HepG2 (cell line): ENCODE results near the gene ANKRD34C.

Source experiments
- BCLAF1 ChIP-seq: fragments of 450-650 bp; IDR thresholded peaks from 2 replicates; pipeline ENCODE4 v1.6.1; 2017; ENCODE audit warnings: mild to moderate bottlenecking
- CREM ChIP-seq, 2 experiments: sonication (generic) in 1 of 2; formaldehyde crosslinking in 1 of 2; IDR thresholded peaks; 2 replicates each; pipeline versions ENCODE4 v1.4.0 to v1.6.1; 2016 to 2020; ENCODE audit warnings: antibody characterized with exemption in 1 of 2, mild to moderate bottlenecking in 1 of 2, missing genetic modification reagents in 1 of 2
- FOSL1 ChIP-seq: sonication (generic); formaldehyde crosslinking; IDR thresholded peaks from 2 replicates; pipeline ENCODE4 v1.9.0; 2021; ENCODE audit warnings: missing genetic modification reagents, borderline replicate concordance
- FUBP1 ChIP-seq: sonication (generic); formaldehyde crosslinking; IDR thresholded peaks from 2 replicates; pipeline ENCODE4 v1.5.1; 2020; ENCODE audit warnings: missing genetic modification reagents, mild to moderate bottlenecking, borderline replicate concordance
- GZF1 ChIP-seq: sonication (generic); formaldehyde crosslinking; IDR thresholded peaks from 2 replicates; pipeline ENCODE4 v1.5.1; 2020; ENCODE audit warnings: mild to moderate bottlenecking, missing genetic modification reagents
- HDAC2 ChIP-seq: sonication (generic); formaldehyde crosslinking; IDR thresholded peaks from 2 replicates; pipeline ENCODE4 v1.4.0; 2020; ENCODE audit warnings: missing genetic modification reagents
- MEF2D ChIP-seq: sonication (generic); formaldehyde crosslinking; IDR thresholded peaks from 2 replicates; pipeline ENCODE4 v1.5.1; 2020; ENCODE audit warnings: mild to moderate bottlenecking, missing genetic modification reagents
- NR3C1 ChIP-seq: sonication (generic); formaldehyde crosslinking; IDR thresholded peaks from 2 replicates; pipeline ENCODE4 v1.4.0; 2020; ENCODE audit warnings: missing genetic modification reagents
- TEAD2 ChIP-seq: sonication (generic); formaldehyde crosslinking; IDR thresholded peaks from 2 replicates; pipeline ENCODE4 v1.9.0; 2021; ENCODE audit warnings: missing genetic modification reagents
- ZFP1 ChIP-seq: IDR thresholded peaks from 2 replicates; pipeline ENCODE4 v1.6.1; 2016
- TF ChIP-seq, protein P1 (sequence below): sonication (generic); formaldehyde crosslinking; IDR thresholded peaks from 2 replicates; pipeline ENCODE4 v1.5.1; 2020; ENCODE audit warnings: mild to moderate bottlenecking, missing genetic modification reagents, moderate library complexity

DNA sequence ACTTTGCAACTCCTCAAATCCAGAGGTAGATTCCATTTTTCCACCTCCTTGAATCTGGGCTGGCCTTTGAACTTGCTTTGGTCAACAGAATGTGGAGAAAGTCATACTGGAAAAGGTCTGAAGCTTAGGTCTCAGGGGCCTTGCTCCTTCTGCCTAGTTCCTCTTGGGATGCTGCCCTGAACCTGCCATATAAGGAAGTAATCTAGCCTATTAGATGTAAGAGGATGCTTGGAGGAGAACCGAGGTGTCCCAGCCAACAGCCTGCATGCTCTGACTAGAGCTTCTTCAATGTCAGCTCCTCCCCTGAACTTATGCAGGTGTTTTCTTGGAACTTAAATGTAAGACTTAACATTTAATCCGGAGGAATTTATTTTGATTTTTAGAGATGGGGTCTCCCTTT, 26.4 kb downstream of the ANKRD34C start:
- TF ChIP-seq MEF2D (CRISPR knock-in tag): no peak
- TF ChIP-seq NR3C1: no peak
- TF ChIP-seq BCLAF1: no peak
- TF ChIP-seq, protein P1, sequence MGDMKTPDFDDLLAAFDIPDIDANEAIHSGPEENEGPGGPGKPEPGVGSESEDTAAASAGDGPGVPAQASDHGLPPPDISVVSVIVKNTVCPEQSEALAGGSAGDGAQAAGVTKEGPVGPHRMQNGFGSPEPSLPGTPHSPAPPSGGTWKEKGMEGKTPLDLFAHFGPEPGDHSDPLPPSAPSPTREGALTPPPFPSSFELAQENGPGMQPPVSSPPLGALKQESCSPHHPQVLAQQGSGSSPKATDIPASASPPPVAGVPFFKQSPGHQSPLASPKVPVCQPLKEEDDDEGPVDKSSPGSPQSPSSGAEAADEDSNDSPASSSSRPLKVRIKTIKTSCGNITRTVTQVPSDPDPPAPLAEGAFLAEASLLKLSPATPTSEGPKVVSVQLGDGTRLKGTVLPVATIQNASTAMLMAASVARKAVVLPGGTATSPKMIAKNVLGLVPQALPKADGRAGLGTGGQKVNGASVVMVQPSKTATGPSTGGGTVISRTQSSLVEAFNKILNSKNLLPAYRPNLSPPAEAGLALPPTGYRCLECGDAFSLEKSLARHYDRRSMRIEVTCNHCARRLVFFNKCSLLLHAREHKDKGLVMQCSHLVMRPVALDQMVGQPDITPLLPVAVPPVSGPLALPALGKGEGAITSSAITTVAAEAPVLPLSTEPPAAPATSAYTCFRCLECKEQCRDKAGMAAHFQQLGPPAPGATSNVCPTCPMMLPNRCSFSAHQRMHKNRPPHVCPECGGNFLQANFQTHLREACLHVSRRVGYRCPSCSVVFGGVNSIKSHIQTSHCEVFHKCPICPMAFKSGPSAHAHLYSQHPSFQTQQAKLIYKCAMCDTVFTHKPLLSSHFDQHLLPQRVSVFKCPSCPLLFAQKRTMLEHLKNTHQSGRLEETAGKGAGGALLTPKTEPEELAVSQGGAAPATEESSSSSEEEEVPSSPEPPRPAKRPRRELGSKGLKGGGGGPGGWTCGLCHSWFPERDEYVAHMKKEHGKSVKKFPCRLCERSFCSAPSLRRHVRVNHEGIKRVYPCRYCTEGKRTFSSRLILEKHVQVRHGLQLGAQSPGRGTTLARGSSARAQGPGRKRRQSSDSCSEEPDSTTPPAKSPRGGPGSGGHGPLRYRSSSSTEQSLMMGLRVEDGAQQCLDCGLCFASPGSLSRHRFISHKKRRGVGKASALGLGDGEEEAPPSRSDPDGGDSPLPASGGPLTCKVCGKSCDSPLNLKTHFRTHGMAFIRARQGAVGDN (CRISPR knock-in tag): no peak
- no peak for TF ChIP-seq GZF1 (CRISPR knock-in tag)
- TF ChIP-seq CREM (IDR thresholded peaks at IDR 0.05): no peak
- no peak for TF ChIP-seq CREM (CRISPR knock-in tag; IDR thresholded peaks at IDR 0.05)
- TF ChIP-seq TEAD2 (CRISPR knock-in tag): no peak
- TF ChIP-seq ZFP1 (CRISPR knock-in tag): no peak
- no peak for TF ChIP-seq FOSL1 (CRISPR knock-in tag)
- no peak for TF ChIP-seq FUBP1 (CRISPR knock-in tag)
- no peak for TF ChIP-seq HDAC2 (CRISPR knock-in tag)
